GM12891 (cell line): Measurements from ENCODE around the gene NBDY.
"Not testable (repeated sequence)": the region's sequence is repeated elsewhere in the genome, so short reads cannot be mapped to it uniquely, and the experiment has no call there.

Experiments
- POLR2A ChIP-seq: IDR thresholded peaks from 2 replicates; pipeline ENCODE4 v1.6.1; 2011; ENCODE audit warnings: low read depth, low read length, control low read depth
- POLR2AphosphoS5 ChIP-seq: IDR thresholded peaks from 2 replicates; pipeline ENCODE4 v1.6.1; 2011; ENCODE audit warnings: low read depth, low read length, control low read depth

GRCh38 chrX:56778924-56779468 is 50.0 kb downstream of the NBDY start:
- TF ChIP-seq POLR2A, POLR2AphosphoS5: not testable (repeated sequence)
